ENCODE data around the gene EBF3.

The EBF3 gene

GRCh38 chr10:129999140-129999539, 35.1 kb upstream of the EBF3 start:
- no peak overlapping the region for H3K4me3 ChIP-seq (ENCODE audit: severe bottlenecking)
- H3K27me3 ChIP-seq (ENCODE audit: insufficient read depth, poor library complexity, severe bottlenecking): peaks cover 11% of the 10 kb centered on the region
- no peaks in the 10 kb centered on the region for H3K36me3 ChIP-seq (ENCODE audit: low read depth)
- no peaks in the 10 kb centered on the region for H3K4me1 ChIP-seq (ENCODE audit: insufficient read depth, poor library complexity, severe bottlenecking)
- no peaks in the 10 kb centered on the region for H3K9me3 ChIP-seq (ENCODE audit: severe bottlenecking)
- no peak for ATAC-seq (ENCODE audit: low read depth)
- DNase-seq (ENCODE audit: low spot score): no peak
- H3K27ac ChIP-seq (ENCODE audit: poor library complexity, severe bottlenecking): no peak overlapping the region
- TF ChIP-seq CTCF (IDR thresholded peaks at IDR 0.05; ENCODE audit: poor library complexity, severe bottlenecking): no peak

- peak; percentile 91 for ATAC-seq (ENCODE audit: low read depth)
- H3K36me3 ChIP-seq (ENCODE audit: low read depth): no peaks in the 10 kb centered on the region
- H3K9me3 ChIP-seq (ENCODE audit: severe bottlenecking): peaks cover 3% of the 10 kb centered on the region
- H3K4me3 ChIP-seq (ENCODE audit: severe bottlenecking): no peak overlapping the region
- H3K27ac ChIP-seq (ENCODE audit: poor library complexity, severe bottlenecking): no peak overlapping the region
- H3K4me1 ChIP-seq (ENCODE audit: insufficient read depth, poor library complexity, severe bottlenecking): no peaks in the 10 kb centered on the region
- DNase-seq (ENCODE audit: low spot score): no peak
- no peak for TF ChIP-seq CTCF (IDR thresholded peaks at IDR 0.05; ENCODE audit: poor library complexity, severe bottlenecking)
- H3K27me3 ChIP-seq (ENCODE audit: insufficient read depth, poor library complexity, severe bottlenecking): peaks cover 11% of the 10 kb centered on the region
These were observed 29.5 kb upstream of the EBF3 start for GRCh38 chr10:129993621-129994020.

GRCh38 chr10:129992356-129992755, 28.3 kb upstream of the EBF3 start:
- TF ChIP-seq CTCF (IDR thresholded peaks at IDR 0.05; ENCODE audit: poor library complexity, severe bottlenecking): no peak

GRCh38 chr10:129982825-129983224, 18.8 kb upstream of the EBF3 start:
- H3K4me3 ChIP-seq (ENCODE audit: severe bottlenecking): no peak overlapping the region
- ATAC-seq (ENCODE audit: low read depth) (no peak), DNase-seq (ENCODE audit: low spot score) (no peak)
- H3K27ac ChIP-seq (ENCODE audit: poor library complexity, severe bottlenecking): no peak overlapping the region
- no peaks in the 10 kb centered on the region for H3K9me3 ChIP-seq (ENCODE audit: severe bottlenecking)
- no peak for TF ChIP-seq CTCF (IDR thresholded peaks at IDR 0.05; ENCODE audit: poor library complexity, severe bottlenecking)
- H3K4me1 ChIP-seq (ENCODE audit: insufficient read depth, poor library complexity, severe bottlenecking): no peaks in the 10 kb centered on the region
- no peaks in the 10 kb centered on the region for H3K27me3 ChIP-seq (ENCODE audit: insufficient read depth, poor library complexity, severe bottlenecking)
- H3K36me3 ChIP-seq (ENCODE audit: low read depth): no peaks in the 10 kb centered on the region

More at GRCh38 chr10:129992356-129992755, 28.3 kb upstream of the EBF3 start:
- Histone ChIP-seq H3K36me3 (ENCODE audit: low read depth) (no peaks in the 10 kb centered on the region), H3K27me3 (ENCODE audit: insufficient read depth, poor library complexity, severe bottlenecking) (peaks cover 11% of the 10 kb centered on the region), H3K27ac (ENCODE audit: poor library complexity, severe bottlenecking) (no peak overlapping the region), H3K4me1 (ENCODE audit: insufficient read depth, poor library complexity, severe bottlenecking) (no peaks in the 10 kb centered on the region), H3K9me3 (ENCODE audit: severe bottlenecking) (peaks cover 3% of the 10 kb centered on the region), H3K4me3 (ENCODE audit: severe bottlenecking) (no peak overlapping the region)
- ATAC-seq (ENCODE audit: low read depth) (no peak), DNase-seq (ENCODE audit: low spot score) (no peak)

- no peak for DNase-seq (ENCODE audit: low spot score)
- Histone ChIP-seq H3K27ac (ENCODE audit: poor library complexity, severe bottlenecking) (no peak overlapping the region), H3K27me3 (ENCODE audit: insufficient read depth, poor library complexity, severe bottlenecking) (peaks cover 1% of the 10 kb centered on the region), H3K4me1 (ENCODE audit: insufficient read depth, poor library complexity, severe bottlenecking) (no peaks in the 10 kb centered on the region), H3K9me3 (ENCODE audit: severe bottlenecking) (no peaks in the 10 kb centered on the region), H3K36me3 (ENCODE audit: low read depth) (no peaks in the 10 kb centered on the region), H3K4me3 (ENCODE audit: severe bottlenecking) (no peak overlapping the region)
- ATAC-seq (ENCODE audit: low read depth): no peak
- no peak for TF ChIP-seq CTCF (IDR thresholded peaks at IDR 0.05; ENCODE audit: poor library complexity, severe bottlenecking)
These were observed 14.9 kb upstream of the EBF3 start for GRCh38 chr10:129978980-129979379.

Measured in RWPE2 (cell line).